Neural progenitor cell (in vitro differentiated cells): ENCODE data around the gene BDH1. TPM values are rescaled to one million over a fixed set of nuclear protein-coding genes. Genes with fewer than 3 reads are reported as not detected.
"Not testable (repeated sequence)": the region's sequence is repeated elsewhere in the genome, so short reads cannot be mapped to it uniquely, and the experiment has no call there.

Source experiments
- DNase-seq: peaks from one replicate; pipeline ENCODE4 v3.0.0-alpha.2; 2016; ENCODE audit warnings: low spot score
- H2AFZ ChIP-seq: fragments of 200-600 bp; sonication (generic); replicated peaks from 2 replicates; pipeline ENCODE4 v1.6.1; 2016; ENCODE audit warnings: antibody characterized with exemption
- H3F3A ChIP-seq: fragments of 200-600 bp; sonication (generic); 2 replicates; pipeline ENCODE4 v1.6.1; 2016; ENCODE audit warnings: antibody characterized with exemption, low read depth
- H3K27ac ChIP-seq: fragments of 200-600 bp; sonication (generic); 2 replicates; pipeline ENCODE4 v1.5.1; 2016; ENCODE audit warnings: mild to moderate bottlenecking
- H3K27me3 ChIP-seq: fragments of 200-600 bp; sonication (generic); 2 replicates; pipeline ENCODE4 v1.6.1; 2016; ENCODE audit warnings: mild to moderate bottlenecking, moderate library complexity
- H3K36me3 ChIP-seq: fragments of 200-600 bp; sonication (generic); 2 replicates; pipeline ENCODE4 v1.5.1; 2016
- H3K4me1 ChIP-seq: fragments of 200-600 bp; sonication (generic); 2 replicates; pipeline ENCODE4 v1.6.1; 2016; ENCODE audit warnings: mixed run types
- H3K4me2 ChIP-seq: fragments of 200-600 bp; sonication (generic); 2 replicates; pipeline ENCODE4 v1.6.1; 2016
- H3K4me3 ChIP-seq: fragments of 200-600 bp; sonication (generic); 2 replicates; pipeline ENCODE4 v1.5.1; 2016
- H3K79me2 ChIP-seq: fragments of 200-600 bp; sonication (generic); 2 replicates; pipeline ENCODE4 v1.6.1; 2016; ENCODE audit warnings: low read depth
- H3K9ac ChIP-seq: fragments of 200-600 bp; sonication (generic); 2 replicates; pipeline ENCODE4 v1.6.1; 2016
- H3K9me3 ChIP-seq: fragments of 200-600 bp; sonication (generic); 2 replicates; pipeline ENCODE4 v1.5.1; 2016; ENCODE audit warnings: low read depth
- H4K20me1 ChIP-seq: fragments of 200-600 bp; sonication (generic); 2 replicates; pipeline ENCODE4 v1.6.1; 2016; ENCODE audit warnings: low read depth
- H3K27ac Mint-ChIP-seq: 3 replicates; pipeline ENCODE4 v1.8.0; 2021; ENCODE audit warnings: mixed read lengths
- H3K27me3 Mint-ChIP-seq: 2 replicates; pipeline ENCODE4 v1.8.0; 2022; ENCODE audit warnings: low read depth, mild to moderate bottlenecking, inconsistent platforms, moderate library complexity, mixed read lengths; ENCODE audit not compliant: insufficient read depth
- H3K36me3 Mint-ChIP-seq: 3 replicates; pipeline ENCODE4 v1.8.0; 2021; ENCODE audit warnings: mixed read lengths
- H3K4me1 Mint-ChIP-seq: 3 replicates; pipeline ENCODE4 v1.8.0; 2021; ENCODE audit warnings: mixed read lengths
- H3K4me3 Mint-ChIP-seq: 3 replicates; pipeline ENCODE4 v1.8.0; 2021; ENCODE audit warnings: mild to moderate bottlenecking, moderate library complexity, mixed read lengths
- H3K9me3 Mint-ChIP-seq: 3 replicates; pipeline ENCODE4 v1.8.0; 2020; ENCODE audit warnings: mixed read lengths
- EZH2 ChIP-seq: fragments of 200-600 bp; sonication (generic); IDR thresholded peaks from 2 replicates; pipeline ENCODE4 v1.6.1; 2017; ENCODE audit warnings: antibody characterized with exemption, mild to moderate bottlenecking, moderate library complexity
- EZH2phosphoT487 ChIP-seq: fragments of 200-600 bp; sonication (generic); IDR thresholded peaks from 2 replicates; pipeline ENCODE4 v1.6.1; 2017; ENCODE audit warnings: antibody characterized with exemption
- total RNA-seq: library from RNA; depleted of rRNA; stranded (reverse); fragments of >200 nt; gene quantifications from 2 replicates; pipeline ENCODE4 v1.2.3, GENCODE V29; 2015; ENCODE audit warnings: low replicate concordance
- TF ChIP-seq, protein P1 (sequence below): fragments of 200-600 bp; sonication (generic); IDR thresholded peaks from 2 replicates; pipeline ENCODE4 v1.5.1; 2017; ENCODE audit warnings: antibody characterized with exemption, mild to moderate bottlenecking

Gene BDH1
- total RNA-seq, 1 donor from 2014 or later, result 19.4 TPM

GRCh38 chr3:197573048-197573767 is 17.4 kb upstream of the BDH1 start:
- no peak overlapping the region for H3K27ac ChIP-seq
- H3K27me3 ChIP-seq, result no peaks in the 10 kb centered on the region
- H3K9ac ChIP-seq, result no peak overlapping the region
- no peak for TF ChIP-seq EZH2
- Mint-ChIP-seq H3K27ac (no peak overlapping the region), H3K27me3 (peaks cover 8% of the 10 kb centered on the region), H3K4me1 (no peaks in the 10 kb centered on the region), H3K9me3 (peaks cover 19% of the 10 kb centered on the region), H3K36me3 (no peaks in the 10 kb centered on the region), H3K4me3 (no peak overlapping the region)
- H3K36me3 ChIP-seq, result no peaks in the 10 kb centered on the region
- no peaks in the 10 kb centered on the region for H3K79me2 ChIP-seq
- no peaks in the 10 kb centered on the region for H3F3A ChIP-seq
- H3K4me2 ChIP-seq, result no peak overlapping the region
- no peak overlapping the region for H3K4me3 ChIP-seq
- H3K9me3 ChIP-seq, result no peaks in the 10 kb centered on the region
- no peak for DNase-seq
- H2AFZ ChIP-seq, result peak overlapping the region; percentile 7
- no peaks in the 10 kb centered on the region for H4K20me1 ChIP-seq
- peaks cover 2% of the 10 kb centered on the region for H3K4me1 ChIP-seq

- H3K9me3 ChIP-seq, H3K27ac Mint-ChIP-seq, H3K4me3 ChIP-seq, H3K4me1 ChIP-seq, H3K36me3 ChIP-seq, H3K4me1 Mint-ChIP-seq, DNase-seq, H3K36me3 Mint-ChIP-seq, H3K4me3 Mint-ChIP-seq, H3K79me2 ChIP-seq, H3K27ac ChIP-seq, H3F3A ChIP-seq, H3K27me3 Mint-ChIP-seq, H3K27me3 ChIP-seq, H3K9ac ChIP-seq, H3K4me2 ChIP-seq, H2AFZ ChIP-seq, H4K20me1 ChIP-seq: not testable (repeated sequence)
- H3K9me3 Mint-ChIP-seq, result peaks cover 16% of the 10 kb centered on the region
Observed at GRCh38 chr3:197571880-197572172, 16.1 kb upstream of the BDH1 start.

DNA sequence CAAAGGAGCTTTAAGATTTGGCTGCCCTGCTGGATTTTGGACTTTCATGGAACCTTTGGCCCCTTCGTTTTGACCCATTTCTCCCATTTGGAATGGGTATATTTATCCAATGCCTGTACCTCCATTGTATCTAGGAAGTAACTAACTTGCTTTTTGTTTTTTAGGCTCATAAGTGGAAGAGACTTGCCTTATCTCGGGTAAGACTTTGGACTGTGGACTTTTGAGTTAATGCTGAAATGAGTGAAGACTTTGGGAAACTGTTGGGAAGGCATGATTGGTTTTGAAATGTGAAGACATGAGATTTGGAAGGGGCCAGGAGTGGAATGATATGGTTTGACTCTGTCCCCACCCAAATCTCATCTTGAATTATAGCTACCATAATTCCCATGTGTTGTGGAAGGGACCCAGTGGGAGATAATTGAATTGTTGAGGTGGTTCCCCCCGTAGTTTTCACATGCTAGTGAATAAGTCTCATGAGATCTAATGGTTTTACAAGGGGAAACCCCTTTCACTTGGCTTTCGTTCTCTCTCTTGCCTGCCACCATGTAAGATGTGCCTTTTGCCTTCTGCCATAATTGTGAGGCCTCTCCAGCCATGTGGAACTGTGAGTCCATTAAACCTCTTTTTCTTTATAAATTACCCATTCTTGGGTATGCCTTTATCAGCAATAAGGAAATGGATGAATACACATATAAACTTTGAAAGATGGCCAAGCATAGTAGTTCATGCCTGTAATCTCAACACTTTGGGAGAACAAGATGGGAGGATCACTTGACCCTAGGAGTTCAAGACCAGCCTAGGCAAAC is 15.5 kb upstream of the BDH1 start:
- H3K27me3 Mint-ChIP-seq, H3K9ac ChIP-seq, DNase-seq, H3K27ac ChIP-seq, H3K36me3 ChIP-seq, H3K9me3 ChIP-seq, H3K4me3 ChIP-seq, H3K27me3 ChIP-seq, H3K79me2 ChIP-seq, H3K4me3 Mint-ChIP-seq, H3K4me2 ChIP-seq, H3K27ac Mint-ChIP-seq, H3F3A ChIP-seq, H3K36me3 Mint-ChIP-seq, H2AFZ ChIP-seq, H4K20me1 ChIP-seq, H3K4me1 ChIP-seq, H3K4me1 Mint-ChIP-seq: not testable (repeated sequence)
- H3K9me3 Mint-ChIP-seq, result peaks cover 14% of the 10 kb centered on the region

DNA sequence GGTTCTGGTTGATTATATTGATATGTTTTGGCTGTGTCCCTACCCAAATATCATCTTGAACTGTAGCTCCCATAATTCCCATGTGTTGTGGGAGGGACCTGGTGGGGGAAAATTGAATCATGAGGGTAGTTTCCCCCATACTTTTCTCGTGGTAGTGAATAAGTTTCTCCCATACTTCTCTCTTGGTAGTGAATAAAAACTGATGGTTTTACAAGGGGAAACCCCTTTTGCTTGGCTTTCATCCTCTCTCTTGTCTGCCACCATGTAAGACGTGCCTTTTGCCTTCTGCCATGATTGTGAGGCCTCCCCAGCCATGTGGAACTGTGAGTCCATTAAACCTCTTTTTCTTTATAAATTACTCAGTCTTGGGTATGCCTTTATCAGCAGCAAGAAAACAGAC is 13.7 kb upstream of the BDH1 start:
- not testable (repeated sequence) for H3K79me2 ChIP-seq, H3K4me1 Mint-ChIP-seq, H3K27me3 ChIP-seq, H3K9ac ChIP-seq, H4K20me1 ChIP-seq, H3K4me3 Mint-ChIP-seq, H3K4me2 ChIP-seq, DNase-seq, H3F3A ChIP-seq, H3K27ac ChIP-seq, H3K36me3 ChIP-seq, H3K27me3 Mint-ChIP-seq, H3K4me1 ChIP-seq, H3K4me3 ChIP-seq, H3K36me3 Mint-ChIP-seq, H2AFZ ChIP-seq, H3K27ac Mint-ChIP-seq, H3K9me3 ChIP-seq
- peaks cover 14% of the 10 kb centered on the region for H3K9me3 Mint-ChIP-seq

GRCh38 chr3:197567904-197568681 is 12.3 kb upstream of the BDH1 start:
- DNase-seq, result no peak
- H3F3A ChIP-seq, result no peaks in the 10 kb centered on the region
- H3K9ac ChIP-seq, result no peak overlapping the region
- no peak overlapping the region for H3K4me3 ChIP-seq
- peaks cover 2% of the 10 kb centered on the region for H3K36me3 Mint-ChIP-seq
- H3K79me2 ChIP-seq, result no peaks in the 10 kb centered on the region
- H3K27me3 Mint-ChIP-seq, result peaks cover 4% of the 10 kb centered on the region
- H3K4me2 ChIP-seq, result no peak overlapping the region
- no peaks in the 10 kb centered on the region for H3K4me1 ChIP-seq
- TF ChIP-seq, protein P1, sequence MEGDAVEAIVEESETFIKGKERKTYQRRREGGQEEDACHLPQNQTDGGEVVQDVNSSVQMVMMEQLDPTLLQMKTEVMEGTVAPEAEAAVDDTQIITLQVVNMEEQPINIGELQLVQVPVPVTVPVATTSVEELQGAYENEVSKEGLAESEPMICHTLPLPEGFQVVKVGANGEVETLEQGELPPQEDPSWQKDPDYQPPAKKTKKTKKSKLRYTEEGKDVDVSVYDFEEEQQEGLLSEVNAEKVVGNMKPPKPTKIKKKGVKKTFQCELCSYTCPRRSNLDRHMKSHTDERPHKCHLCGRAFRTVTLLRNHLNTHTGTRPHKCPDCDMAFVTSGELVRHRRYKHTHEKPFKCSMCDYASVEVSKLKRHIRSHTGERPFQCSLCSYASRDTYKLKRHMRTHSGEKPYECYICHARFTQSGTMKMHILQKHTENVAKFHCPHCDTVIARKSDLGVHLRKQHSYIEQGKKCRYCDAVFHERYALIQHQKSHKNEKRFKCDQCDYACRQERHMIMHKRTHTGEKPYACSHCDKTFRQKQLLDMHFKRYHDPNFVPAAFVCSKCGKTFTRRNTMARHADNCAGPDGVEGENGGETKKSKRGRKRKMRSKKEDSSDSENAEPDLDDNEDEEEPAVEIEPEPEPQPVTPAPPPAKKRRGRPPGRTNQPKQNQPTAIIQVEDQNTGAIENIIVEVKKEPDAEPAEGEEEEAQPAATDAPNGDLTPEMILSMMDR, result no peak
- no peak for TF ChIP-seq EZH2
- TF ChIP-seq EZH2phosphoT487, result no peak
- H2AFZ ChIP-seq, result no peak overlapping the region
- peaks cover 21% of the 10 kb centered on the region for H3K9me3 Mint-ChIP-seq
- H3K27ac Mint-ChIP-seq, result no peak overlapping the region
- H3K27me3 ChIP-seq, result no peaks in the 10 kb centered on the region
- no peaks in the 10 kb centered on the region for H4K20me1 ChIP-seq
- peaks cover 18% of the 10 kb centered on the region for H3K9me3 ChIP-seq
- H3K27ac ChIP-seq, result no peak overlapping the region
- H3K4me3 Mint-ChIP-seq, result no peak overlapping the region
- peaks cover 4% of the 10 kb centered on the region for H3K36me3 ChIP-seq
- peaks cover 3% of the 10 kb centered on the region for H3K4me1 Mint-ChIP-seq

GRCh38 chr3:197566155-197566554 is 10.4 kb upstream of the BDH1 start:
- not testable (repeated sequence) for H3K36me3 ChIP-seq, H3K4me3 Mint-ChIP-seq, H3K36me3 Mint-ChIP-seq, H3K27me3 Mint-ChIP-seq, H3K27ac Mint-ChIP-seq, H3K4me1 Mint-ChIP-seq, H3K27ac ChIP-seq, H3K4me1 ChIP-seq, H4K20me1 ChIP-seq, H3K4me2 ChIP-seq, H3K79me2 ChIP-seq, H2AFZ ChIP-seq, H3K4me3 ChIP-seq, H3F3A ChIP-seq, H3K27me3 ChIP-seq, DNase-seq, H3K9ac ChIP-seq
- peaks cover 32% of the 10 kb centered on the region for H3K9me3 Mint-ChIP-seq
- H3K9me3 ChIP-seq, result peaks cover 18% of the 10 kb centered on the region
